Measurements from ENCODE around the gene OXER1. TPM values are rescaled to one million over a fixed set of nuclear protein-coding genes. Genes with fewer than 3 reads are reported as not detected.

The OXER1 gene
- total RNA-seq, 1 experiment from 2014 or later: 0.90 TPM

DNA sequence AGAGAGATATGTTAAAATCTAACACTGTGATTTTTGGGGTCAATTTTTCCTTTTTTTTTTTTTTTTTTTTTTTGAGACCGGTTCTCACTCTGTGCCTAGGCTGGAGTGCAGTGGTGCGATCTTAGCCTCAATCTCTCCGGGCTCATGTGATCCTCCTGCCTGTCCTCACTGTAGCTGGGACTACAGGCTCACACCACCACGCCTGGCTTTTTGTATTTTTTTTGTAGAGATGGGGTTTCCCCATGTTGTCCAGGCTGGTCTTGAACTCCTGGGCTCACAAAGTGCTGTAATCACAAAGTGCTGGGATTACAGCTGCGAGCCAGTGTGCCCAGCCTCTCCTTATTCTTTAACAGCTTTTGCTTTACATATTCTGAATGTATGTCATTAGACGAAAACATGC is 31.3 kb upstream of the OXER1 start:
- intact Hi-C loops (cut with micrococcal nuclease; ENCODE audit: unreplicated experiment): loop anchor here (10.0 kb wide), 1 partner anchor 300 kb away; the partner anchor contains the start of gene KCNG3
- Histone ChIP-seq H3K27ac (ENCODE audit: low read depth, low read length, poor library complexity, severe bottlenecking) (no peak overlapping the region), H3K4me3 (ENCODE audit: low read depth, low read length, poor library complexity, severe bottlenecking) (no peak overlapping the region), H3K27me3 (replicated peaks; ENCODE audit: insufficient read depth, low read depth, low read length, poor library complexity) (no peaks in the 10 kb centered on the region), H3K9me3 (ENCODE audit: low read depth, low read length, poor library complexity, severe bottlenecking) (no peaks in the 10 kb centered on the region), H3K36me3 (ENCODE audit: insufficient read depth, low read length, poor library complexity, severe bottlenecking) (no peaks in the 10 kb centered on the region), H3K4me1 (ENCODE audit: insufficient read depth, low read length, poor library complexity, severe bottlenecking) (peaks cover 22% of the 10 kb centered on the region)
- POLR2A ChIA-PET (ENCODE audit: low non-redundant PET): interaction anchor here (0.7 kb wide), 1 partner anchor 403 kb away, joined by 13 read pairs; no protein-coding TSS in a partner anchor
- CTCF ChIA-PET: no interaction called here
- DNase-seq (ENCODE audit: low spot score): no peak
- TF ChIP-seq EZH2 (IDR thresholded peaks at IDR 0.05; ENCODE audit: borderline replicate concordance, low read depth, low read length, poor library complexity, severe bottlenecking): no peak
- TF ChIP-seq, protein P1, sequence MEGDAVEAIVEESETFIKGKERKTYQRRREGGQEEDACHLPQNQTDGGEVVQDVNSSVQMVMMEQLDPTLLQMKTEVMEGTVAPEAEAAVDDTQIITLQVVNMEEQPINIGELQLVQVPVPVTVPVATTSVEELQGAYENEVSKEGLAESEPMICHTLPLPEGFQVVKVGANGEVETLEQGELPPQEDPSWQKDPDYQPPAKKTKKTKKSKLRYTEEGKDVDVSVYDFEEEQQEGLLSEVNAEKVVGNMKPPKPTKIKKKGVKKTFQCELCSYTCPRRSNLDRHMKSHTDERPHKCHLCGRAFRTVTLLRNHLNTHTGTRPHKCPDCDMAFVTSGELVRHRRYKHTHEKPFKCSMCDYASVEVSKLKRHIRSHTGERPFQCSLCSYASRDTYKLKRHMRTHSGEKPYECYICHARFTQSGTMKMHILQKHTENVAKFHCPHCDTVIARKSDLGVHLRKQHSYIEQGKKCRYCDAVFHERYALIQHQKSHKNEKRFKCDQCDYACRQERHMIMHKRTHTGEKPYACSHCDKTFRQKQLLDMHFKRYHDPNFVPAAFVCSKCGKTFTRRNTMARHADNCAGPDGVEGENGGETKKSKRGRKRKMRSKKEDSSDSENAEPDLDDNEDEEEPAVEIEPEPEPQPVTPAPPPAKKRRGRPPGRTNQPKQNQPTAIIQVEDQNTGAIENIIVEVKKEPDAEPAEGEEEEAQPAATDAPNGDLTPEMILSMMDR (conservative IDR thresholded peaks at IDR 0.05; ENCODE audit: low read depth, low read length): no peak
- BruUV-seq (replicated peaks): no TSS peak

DNA sequence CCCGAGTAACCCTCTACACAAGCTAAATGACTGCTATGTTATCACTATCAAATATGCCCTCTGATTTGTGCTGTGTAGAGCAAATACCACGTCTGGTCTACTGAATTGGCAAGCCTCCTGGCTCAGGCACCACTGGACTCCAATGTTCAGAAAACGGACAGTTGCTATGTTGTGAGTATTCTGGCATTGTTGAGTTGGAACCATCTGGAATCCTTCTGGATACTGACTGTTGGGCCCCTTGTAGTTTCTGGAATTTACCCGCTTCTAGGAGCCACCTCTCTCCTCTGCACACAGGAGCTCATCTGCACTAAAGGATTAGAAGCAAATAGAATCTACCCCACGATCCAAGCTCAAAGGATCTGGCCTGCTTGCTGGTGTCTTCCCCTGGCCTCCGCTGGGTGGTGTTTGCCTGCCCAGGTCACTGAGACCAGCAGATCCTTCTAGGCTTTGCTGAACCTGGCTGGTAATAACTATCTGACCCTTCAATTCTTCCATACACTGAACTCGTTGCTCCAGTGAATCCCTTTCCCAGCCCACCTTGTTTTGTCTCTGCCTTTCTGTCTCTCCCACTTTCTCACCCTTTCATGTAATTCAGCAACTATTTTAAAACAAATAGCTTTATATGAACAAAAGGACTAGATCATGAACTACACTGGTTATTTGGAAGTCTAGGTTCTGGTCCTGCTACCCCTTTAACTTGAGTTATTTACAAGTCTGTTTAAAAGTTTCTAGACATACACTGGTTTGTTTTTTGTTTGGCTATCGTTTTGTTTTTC is 30.5 kb upstream of the OXER1 start:
- peak; percentile 9 for DNase-seq (ENCODE audit: low spot score)
- POLR2A ChIA-PET (ENCODE audit: low non-redundant PET): interaction anchor here (0.7 kb wide), 1 partner anchor 402 kb away, joined by 13 read pairs; no protein-coding TSS in a partner anchor
- no peaks in the 10 kb centered on the region for H3K9me3 ChIP-seq (ENCODE audit: low read depth, low read length, poor library complexity, severe bottlenecking)
- BruUV-seq (replicated peaks): no TSS peak
- no peaks in the 10 kb centered on the region for H3K27me3 ChIP-seq (replicated peaks; ENCODE audit: insufficient read depth, low read depth, low read length, poor library complexity)
- intact Hi-C loops (cut with micrococcal nuclease; ENCODE audit: unreplicated experiment): loop anchor here (10.0 kb wide), 1 partner anchor 300 kb away; the partner anchor contains the start of gene KCNG3
- no peak overlapping the region for H3K27ac ChIP-seq (ENCODE audit: low read depth, low read length, poor library complexity, severe bottlenecking)
- TF ChIP-seq EZH2 (IDR thresholded peaks at IDR 0.05; ENCODE audit: borderline replicate concordance, low read depth, low read length, poor library complexity, severe bottlenecking): no peak
- TF ChIP-seq, protein P1 (conservative IDR thresholded peaks at IDR 0.05; ENCODE audit: low read depth, low read length): no peak
- H3K4me1 ChIP-seq (ENCODE audit: insufficient read depth, low read length, poor library complexity, severe bottlenecking): peaks cover 22% of the 10 kb centered on the region
- CTCF ChIA-PET: no interaction called here
- no peaks in the 10 kb centered on the region for H3K36me3 ChIP-seq (ENCODE audit: insufficient read depth, low read length, poor library complexity, severe bottlenecking)
- no peak overlapping the region for H3K4me3 ChIP-seq (ENCODE audit: low read depth, low read length, poor library complexity, severe bottlenecking)

DNA sequence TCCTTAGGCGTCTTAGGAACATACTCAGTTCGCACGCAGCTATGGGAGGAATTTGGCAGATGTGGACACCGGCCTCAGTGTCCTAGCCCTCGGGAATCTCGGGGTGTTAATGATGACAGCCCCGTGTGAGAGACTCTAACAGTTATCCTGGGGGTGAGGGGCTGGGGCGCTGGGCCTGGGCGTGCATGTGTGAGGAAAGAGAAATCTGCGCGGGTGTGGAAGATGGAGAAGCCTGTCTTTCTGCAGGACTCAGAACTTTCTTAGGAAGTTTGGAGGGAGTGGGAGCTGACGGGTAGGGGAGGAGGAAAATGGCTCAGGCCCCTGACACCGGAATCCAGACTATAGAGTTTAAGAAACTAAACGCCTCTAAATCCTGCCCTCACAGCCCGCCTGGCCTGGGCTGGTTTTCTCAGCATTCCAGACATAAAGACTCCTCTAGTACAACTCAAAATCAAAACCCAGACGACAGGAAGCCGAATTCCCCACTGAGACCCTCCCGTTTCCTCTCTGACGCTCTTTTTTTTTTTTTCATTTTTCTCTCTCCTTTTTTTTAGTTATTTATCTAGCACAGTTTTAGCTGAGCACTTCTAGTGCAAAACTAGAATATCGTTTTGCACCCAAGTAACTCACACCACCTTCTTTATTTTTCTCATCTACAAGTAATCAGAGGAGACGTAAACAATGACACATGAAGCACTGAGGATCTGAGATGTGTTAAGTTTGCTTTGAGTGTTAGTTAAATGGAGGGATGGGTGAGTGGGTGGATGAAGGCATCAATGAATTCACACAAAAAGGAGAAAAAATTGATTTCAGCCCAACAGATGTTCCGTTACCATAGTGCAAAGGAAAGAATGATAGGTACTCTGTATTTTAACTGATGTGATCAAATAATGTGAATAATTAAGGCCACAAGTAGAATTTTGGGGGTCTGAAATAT is 29.7 kb upstream of the OXER1 start:
- POLR2A ChIA-PET (ENCODE audit: low non-redundant PET): interaction anchor here (0.6 kb wide), 1 partner anchor 1187 kb away, joined by 11 read pairs; no protein-coding TSS in a partner anchor
- no peaks in the 10 kb centered on the region for H3K27me3 ChIP-seq (replicated peaks; ENCODE audit: insufficient read depth, low read depth, low read length, poor library complexity)
- no peaks in the 10 kb centered on the region for H3K9me3 ChIP-seq (ENCODE audit: low read depth, low read length, poor library complexity, severe bottlenecking)
- H3K4me1 ChIP-seq (ENCODE audit: insufficient read depth, low read length, poor library complexity, severe bottlenecking): peaks cover 22% of the 10 kb centered on the region
- peak overlapping the region; percentile 68 for H3K27ac ChIP-seq (ENCODE audit: low read depth, low read length, poor library complexity, severe bottlenecking)
- peak overlapping the region; percentile 52 for H3K4me3 ChIP-seq (ENCODE audit: low read depth, low read length, poor library complexity, severe bottlenecking)
- BruUV-seq (replicated peaks): TSS peak; percentile 27
- CTCF ChIA-PET: no interaction called here
- intact Hi-C loops (cut with micrococcal nuclease; ENCODE audit: unreplicated experiment): loop anchor here (10.0 kb wide), 1 partner anchor 299 kb away; the partner anchor contains the start of gene KCNG3
- TF ChIP-seq, protein P1 (conservative IDR thresholded peaks at IDR 0.05; ENCODE audit: low read depth, low read length): no peak
- TF ChIP-seq EZH2 (IDR thresholded peaks at IDR 0.05; ENCODE audit: borderline replicate concordance, low read depth, low read length, poor library complexity, severe bottlenecking): no peak
- H3K36me3 ChIP-seq (ENCODE audit: insufficient read depth, low read length, poor library complexity, severe bottlenecking): no peaks in the 10 kb centered on the region
- DNase-seq (ENCODE audit: low spot score): peak; percentile 74

Data from A673 (cell line).